ENCODE measurements around the gene ZDHHC22. TPM values are rescaled to one million over a fixed set of nuclear protein-coding genes. Genes with fewer than 3 reads are reported as not detected.

Gene ZDHHC22
- total RNA-seq, 4 donors from 2014 or later = not detected

- TF ChIP-seq CTCF (IDR thresholded peaks at IDR 0.05; ENCODE audit: low read depth) = no peak
Observed at GRCh38 chr14:77124345-77125280, 17.0 kb downstream of the ZDHHC22 start.

- TF ChIP-seq CTCF (IDR thresholded peaks at IDR 0.05; ENCODE audit: low read depth) = no peak
Observed at GRCh38 chr14:77123381-77124325, 17.9 kb downstream of the ZDHHC22 start.

GRCh38 chr14:77122526-77123125 is 19.0 kb downstream of the ZDHHC22 start:
- no peak for TF ChIP-seq CTCF (IDR thresholded peaks at IDR 0.05; ENCODE audit: low read depth)

- no peak for TF ChIP-seq CTCF (IDR thresholded peaks at IDR 0.05; ENCODE audit: low read depth)
Observed at GRCh38 chr14:77120771-77121743, 20.5 kb downstream of the ZDHHC22 start.

GRCh38 chr14:77119851-77120250 is 21.7 kb downstream of the ZDHHC22 start:
- no peak for TF ChIP-seq CTCF (IDR thresholded peaks at IDR 0.05; ENCODE audit: low read depth)

GRCh38 chr14:77116172-77116817 is 25.3 kb downstream of the ZDHHC22 start:
- no peak for TF ChIP-seq CTCF (IDR thresholded peaks at IDR 0.05; ENCODE audit: low read depth)

All from subcutaneous adipose tissue (tissue), 4 donors.